ENCODE data around the gene FAM3A. TPM values are rescaled to one million over a fixed set of nuclear protein-coding genes. Genes with fewer than 3 reads are reported as not detected.
A peak's percentile ranks its signal among the peaks of the same experiment; 100 is the strongest.

Gene FAM3A
- total RNA-seq, 2 experiments from 2014 or later, result 42.3 to 45.4 TPM

DNA sequence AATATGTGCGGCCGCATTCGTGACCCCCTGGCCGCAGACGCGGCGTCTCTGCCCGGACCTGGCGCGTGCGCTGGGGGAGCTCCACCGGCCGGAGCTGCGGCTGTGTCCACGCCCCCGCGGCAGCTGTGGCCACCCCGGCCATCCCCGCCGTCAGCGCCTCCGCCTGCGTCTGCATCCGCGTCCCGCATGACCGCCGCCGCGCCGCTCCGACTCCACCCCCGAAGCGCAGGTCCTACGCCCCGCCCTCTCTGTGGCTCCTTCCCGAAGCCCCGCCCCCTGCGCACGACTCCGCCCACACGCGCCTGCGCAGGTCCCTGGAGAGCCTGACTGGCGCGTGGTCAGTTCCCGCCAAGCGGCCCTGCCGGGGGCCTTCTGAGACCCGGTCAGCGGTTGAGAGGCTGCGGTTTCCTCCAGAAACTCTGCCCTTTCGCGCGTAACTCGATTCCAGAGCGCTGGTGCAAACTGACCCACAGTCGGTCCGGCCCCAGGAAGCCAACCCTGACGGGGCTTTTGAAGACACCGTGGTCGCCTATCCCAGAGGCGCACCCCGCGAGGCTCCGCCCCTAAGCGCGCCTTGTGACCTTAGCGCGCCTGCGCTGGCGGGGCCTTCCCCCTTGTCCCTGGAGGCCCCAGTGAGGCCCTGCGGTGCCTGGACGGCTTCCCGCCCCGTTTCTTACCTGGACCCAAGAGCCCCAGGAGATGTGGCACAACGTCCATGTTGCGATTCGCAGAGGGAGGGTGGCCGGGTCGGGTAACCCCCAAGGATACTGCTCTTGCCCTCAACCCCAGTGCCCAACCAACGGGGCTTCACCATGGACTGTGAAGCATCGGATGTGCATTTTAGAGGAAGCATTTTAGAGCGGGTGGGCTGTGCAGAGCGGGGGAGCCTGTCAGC is 37.1 kb downstream of the FAM3A start, which contains the start of gene LAGE3:
Gene LAGE3 (minus strand): TSS at position 554 of the 895 bp plus-strand sequence. CDS start 366 bp downstream, at position 188.
- H3K27me3 Mint-ChIP-seq, result no peaks in the 10 kb centered on the region
- ATAC-seq (ENCODE audit: low read depth) (peak; percentile 94), DNase-seq (peak; percentile 98)
- H3K4me1 Mint-ChIP-seq, result peaks cover 13% of the 10 kb centered on the region
- peaks cover 4% of the 10 kb centered on the region for H3K36me3 Mint-ChIP-seq
- H3K27ac Mint-ChIP-seq, result peak within 1 kb of the TSS; percentile 94
- peak within 1 kb of the TSS; percentile 85 for H3K4me3 Mint-ChIP-seq
- POLR2A ChIA-PET, result interaction anchor here (1.0 to 3.9 kb wide), 5 partner anchors 8 to 81 kb away, joined by 3 to 15 read pairs (median 4); partner anchors contain the start of genes SLC10A3 and UBL4A
- no peaks in the 10 kb centered on the region for H3K9me3 Mint-ChIP-seq

DNA sequence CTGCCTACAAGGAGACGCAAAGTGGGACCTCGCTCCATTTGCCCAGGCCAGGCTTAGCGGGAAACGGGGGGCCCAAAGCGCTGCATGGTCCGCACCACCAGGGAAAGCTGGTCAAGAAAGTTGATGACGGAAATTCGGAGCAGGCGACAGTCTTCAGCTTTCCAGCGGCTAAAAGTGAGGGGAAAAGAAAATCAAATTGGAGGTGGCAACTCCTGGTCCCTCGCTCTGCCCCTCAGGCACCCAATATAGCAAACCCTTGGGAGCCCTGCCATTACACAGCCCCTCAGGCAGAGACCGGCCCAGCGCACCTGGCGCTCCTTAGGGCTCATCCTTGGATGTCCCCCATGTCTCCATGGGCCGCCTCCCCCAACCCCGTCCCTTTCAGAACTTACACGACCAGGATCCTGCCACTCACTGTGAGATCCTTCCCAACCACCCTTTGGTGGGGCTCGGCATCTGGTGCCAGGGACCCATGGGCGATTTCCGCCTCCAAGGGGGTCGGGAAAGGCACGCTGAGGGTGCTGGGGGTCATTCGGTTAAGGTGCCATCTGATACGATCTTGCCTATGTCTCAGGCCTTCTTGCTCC is 38.0 kb downstream of the FAM3A start:
- Mint-ChIP-seq H3K9me3 (no peaks in the 10 kb centered on the region), H3K36me3 (no peaks in the 10 kb centered on the region), H3K4me1 (peaks cover 8% of the 10 kb centered on the region), H3K27me3 (no peaks in the 10 kb centered on the region), H3K4me3 (peak overlapping the region; percentile 85), H3K27ac (peak overlapping the region; percentile 77)
- ATAC-seq (ENCODE audit: low read depth), result no peak
- POLR2A ChIA-PET, result interaction anchor here (1.0 to 3.9 kb wide), 5 partner anchors 9 to 80 kb away, joined by 3 to 15 read pairs (median 4); partner anchors contain the start of genes SLC10A3 and UBL4A
- DNase-seq, result no peak

DNA sequence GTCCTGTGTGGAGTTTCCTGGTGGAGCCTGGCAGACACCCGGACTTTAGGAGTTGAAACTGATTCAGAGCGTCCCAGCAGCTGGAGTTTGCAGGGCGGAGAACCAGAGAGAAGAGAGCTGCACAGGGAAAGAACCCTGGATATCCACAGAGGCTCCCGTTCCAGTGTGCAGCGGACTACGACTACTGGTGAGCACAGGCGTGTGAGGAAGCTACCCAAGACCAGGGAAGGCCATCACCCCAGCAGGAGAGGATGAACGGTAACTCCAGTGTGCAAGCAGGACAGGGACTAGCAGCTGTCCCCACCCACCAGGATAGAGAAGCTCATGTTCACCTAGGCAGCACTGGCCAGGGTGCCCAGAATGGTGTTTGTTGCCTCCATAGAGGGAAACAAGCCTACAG is 39.2 kb downstream of the FAM3A start:
- no peaks in the 10 kb centered on the region for H3K36me3 Mint-ChIP-seq
- DNase-seq (no peak), ATAC-seq (ENCODE audit: low read depth) (no peak)
- H3K4me3 Mint-ChIP-seq, result no peak overlapping the region
- H3K27ac Mint-ChIP-seq, result peak overlapping the region; percentile 48
- POLR2A ChIA-PET, result interaction anchor here (0.6 to 3.9 kb wide), 10 partner anchors 10 to 77 kb away, joined by 3 to 15 read pairs (median 3); partner anchors contain the start of genes SLC10A3 and UBL4A
- H3K4me1 Mint-ChIP-seq, result peaks cover 8% of the 10 kb centered on the region
- H3K9me3 Mint-ChIP-seq, result no peaks in the 10 kb centered on the region
- H3K27me3 Mint-ChIP-seq, result no peaks in the 10 kb centered on the region

DNA sequence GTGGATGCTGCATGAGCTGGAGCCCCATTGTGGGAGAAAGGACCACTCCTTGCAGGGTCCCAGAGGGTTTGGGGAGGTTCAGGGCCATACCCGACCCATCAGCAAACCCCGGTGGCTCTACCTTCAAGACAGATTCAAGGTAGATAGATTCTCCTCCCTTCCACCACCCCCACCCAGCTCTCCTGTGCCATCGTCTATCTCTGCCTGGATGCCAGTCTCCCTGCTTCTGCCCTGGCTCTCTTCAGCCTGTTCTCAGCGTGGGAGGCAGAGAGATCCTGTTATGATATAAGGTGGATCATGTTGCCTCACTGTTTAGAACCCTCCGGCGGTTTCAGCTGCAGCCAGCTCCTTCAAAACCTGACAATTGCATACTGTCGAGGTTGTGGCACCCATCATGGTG is 42.3 kb downstream of the FAM3A start:
- no peak overlapping the region for H3K27ac Mint-ChIP-seq
- DNase-seq (no peak), ATAC-seq (ENCODE audit: low read depth) (no peak)
- H3K4me1 Mint-ChIP-seq, result peaks cover 4% of the 10 kb centered on the region
- no peak overlapping the region for H3K4me3 Mint-ChIP-seq
- POLR2A ChIA-PET, result no interaction called here
- H3K27me3 Mint-ChIP-seq, result no peaks in the 10 kb centered on the region
- no peaks in the 10 kb centered on the region for H3K36me3 Mint-ChIP-seq
- H3K9me3 Mint-ChIP-seq, result no peaks in the 10 kb centered on the region

DNA sequence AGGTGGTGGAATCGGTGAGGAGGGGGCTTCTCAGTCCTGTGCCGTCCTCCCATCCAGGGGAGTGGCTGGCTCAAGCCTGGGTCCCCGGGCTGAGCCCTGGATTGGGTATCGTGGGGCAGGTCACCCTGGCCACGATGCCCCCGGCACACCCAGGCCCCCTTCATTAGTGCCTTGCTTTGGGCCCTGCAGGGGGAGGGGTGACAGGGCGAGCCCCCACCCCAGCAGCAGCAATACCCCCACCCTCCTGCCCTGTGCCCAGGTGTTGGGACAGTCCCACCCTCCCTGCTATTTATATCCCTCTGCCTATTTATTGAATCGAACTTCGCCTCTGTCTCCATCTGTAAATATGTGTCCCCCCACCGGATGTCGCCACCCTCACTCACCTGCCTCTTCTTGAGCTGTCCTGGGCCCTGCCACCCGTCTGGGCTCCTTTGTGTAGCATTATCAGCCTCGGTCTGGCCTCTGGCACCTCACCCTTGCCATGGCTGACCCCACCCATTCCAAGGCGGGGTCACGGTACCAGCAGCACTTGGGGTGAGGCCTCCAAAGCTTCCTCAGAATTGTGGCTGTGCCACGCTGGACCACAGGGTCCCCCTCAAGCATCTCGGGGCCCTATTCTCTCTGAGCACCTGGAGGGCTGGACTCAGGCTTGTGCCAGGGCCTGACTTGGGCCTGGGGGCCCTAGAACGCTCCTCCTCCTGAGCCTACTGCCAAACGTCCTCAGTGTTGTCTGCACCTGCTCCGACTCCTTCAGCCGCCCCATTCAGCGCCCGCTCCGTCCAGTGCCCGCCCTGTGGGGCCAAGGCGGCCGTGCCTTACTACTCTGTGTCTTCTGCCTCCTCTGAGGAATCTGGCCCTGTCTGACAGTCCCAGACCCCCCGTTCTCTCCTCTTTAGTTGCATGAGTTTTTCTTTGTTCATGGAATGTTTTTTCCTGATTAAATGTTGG is 43.1 kb downstream of the FAM3A start:
- no peaks in the 10 kb centered on the region for H3K36me3 Mint-ChIP-seq
- no peak overlapping the region for H3K27ac Mint-ChIP-seq
- H3K4me1 Mint-ChIP-seq, result peaks cover 4% of the 10 kb centered on the region
- no peak overlapping the region for H3K4me3 Mint-ChIP-seq
- no peaks in the 10 kb centered on the region for H3K27me3 Mint-ChIP-seq
- H3K9me3 Mint-ChIP-seq, result no peaks in the 10 kb centered on the region
- POLR2A ChIA-PET, result no interaction called here
- ATAC-seq (ENCODE audit: low read depth) (no peak), DNase-seq (no peak)

DNA sequence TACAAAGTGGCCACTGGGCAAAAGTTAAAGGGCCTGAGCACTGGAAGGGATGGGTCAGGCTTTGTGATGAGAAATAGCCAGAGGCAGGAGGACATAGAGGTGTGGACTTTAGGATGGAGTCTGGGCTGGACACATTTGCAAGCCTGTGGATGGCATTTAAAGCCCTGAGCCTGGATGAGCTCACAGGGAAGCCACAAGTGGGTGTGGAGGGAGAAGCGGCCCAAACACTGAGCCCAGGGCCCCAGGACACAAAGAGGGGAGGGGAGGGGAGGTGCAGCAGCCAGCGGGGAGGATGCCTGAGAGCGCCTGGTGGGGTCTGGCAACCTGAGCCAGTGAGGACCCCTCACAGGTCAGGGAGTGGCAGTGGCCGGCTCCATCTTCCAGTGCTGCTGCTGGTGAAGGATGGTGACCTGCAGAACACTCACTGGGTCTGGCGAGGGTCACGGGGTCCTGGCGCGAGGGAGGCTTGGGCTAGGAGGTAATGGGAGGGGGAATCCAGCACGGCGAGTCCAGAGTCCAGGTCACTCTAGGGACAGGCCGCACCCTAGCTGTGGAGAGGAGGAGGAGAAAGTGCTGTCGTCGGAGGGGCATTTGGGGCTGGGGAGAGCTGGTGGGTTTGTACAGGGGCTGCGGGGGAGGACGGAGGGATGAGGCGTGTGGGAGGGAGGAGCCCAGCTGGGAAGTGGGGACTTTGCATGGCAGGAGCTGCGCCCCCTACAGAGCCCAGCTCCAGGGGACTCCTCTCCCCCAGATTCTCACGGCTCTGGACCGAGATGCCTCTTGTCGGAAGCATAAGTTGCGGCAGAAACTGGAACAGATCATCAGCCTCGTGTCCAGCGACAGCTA is 44.0 kb downstream of the FAM3A start:
- POLR2A ChIA-PET, result no interaction called here
- peaks cover 3% of the 10 kb centered on the region for H3K4me1 Mint-ChIP-seq
- no peaks in the 10 kb centered on the region for H3K9me3 Mint-ChIP-seq
- H3K27me3 Mint-ChIP-seq, result no peaks in the 10 kb centered on the region
- no peak overlapping the region for H3K27ac Mint-ChIP-seq
- H3K36me3 Mint-ChIP-seq, result no peaks in the 10 kb centered on the region
- no peak overlapping the region for H3K4me3 Mint-ChIP-seq
- ATAC-seq (ENCODE audit: low read depth), result no peak
- no peak for DNase-seq

DNA sequence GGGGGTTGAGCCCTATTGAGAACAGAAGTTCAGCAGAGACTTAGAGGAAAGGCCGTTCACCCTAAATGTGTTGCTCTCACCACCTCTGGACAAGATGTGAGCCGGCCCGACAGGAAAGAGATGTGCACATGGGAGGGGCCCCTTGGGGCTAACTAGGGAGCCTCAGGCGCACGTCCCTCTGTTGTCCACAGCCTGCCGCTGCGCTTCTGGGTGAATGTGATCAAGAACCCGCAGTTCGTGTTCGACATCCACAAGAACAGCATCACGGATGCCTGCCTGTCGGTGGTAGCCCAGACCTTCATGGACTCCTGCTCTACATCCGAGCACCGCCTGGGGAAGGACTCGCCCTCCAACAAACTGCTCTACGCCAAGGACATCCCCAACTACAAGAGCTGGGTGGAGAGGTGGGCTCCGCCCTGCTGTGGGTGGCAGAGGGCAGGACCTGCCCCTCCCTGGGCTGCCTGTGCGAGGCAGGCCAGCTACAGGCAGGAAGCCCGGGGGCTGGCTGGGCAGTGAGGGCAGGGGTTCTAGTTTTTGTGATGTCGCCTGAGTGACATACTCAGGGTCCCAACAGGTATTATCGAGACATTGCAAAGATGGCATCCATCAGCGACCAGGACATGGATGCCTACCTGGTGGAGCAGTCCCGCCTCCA is 45.0 kb downstream of the FAM3A start:
- ATAC-seq (ENCODE audit: low read depth) (no peak), DNase-seq (no peak)
- H3K4me1 Mint-ChIP-seq, result no peaks in the 10 kb centered on the region
- no peak overlapping the region for H3K27ac Mint-ChIP-seq
- no peaks in the 10 kb centered on the region for H3K9me3 Mint-ChIP-seq
- POLR2A ChIA-PET, result no interaction called here
- H3K4me3 Mint-ChIP-seq, result no peak overlapping the region
- no peaks in the 10 kb centered on the region for H3K36me3 Mint-ChIP-seq
- H3K27me3 Mint-ChIP-seq, result no peaks in the 10 kb centered on the region

DNA sequence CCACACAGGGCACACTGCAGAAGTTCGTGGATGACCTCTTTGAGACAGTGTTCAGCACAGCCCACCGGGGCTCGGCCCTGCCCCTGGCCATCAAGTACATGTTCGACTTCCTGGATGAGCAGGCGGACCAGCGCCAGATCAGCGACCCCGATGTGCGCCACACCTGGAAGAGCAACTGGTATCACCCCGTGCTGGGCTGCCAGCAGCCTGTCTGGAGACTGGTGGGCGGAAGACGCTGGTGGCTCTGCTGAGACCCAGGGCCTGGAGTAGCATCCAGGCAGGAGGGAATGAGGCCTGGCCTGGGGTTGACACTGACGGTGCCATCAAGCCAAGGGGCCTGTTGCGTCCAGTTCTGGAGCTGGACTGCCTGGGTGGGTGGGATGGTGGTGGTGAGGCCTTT is 45.6 kb downstream of the FAM3A start:
- Mint-ChIP-seq H3K36me3 (no peaks in the 10 kb centered on the region), H3K9me3 (no peaks in the 10 kb centered on the region), H3K4me3 (no peak overlapping the region), H3K4me1 (no peaks in the 10 kb centered on the region), H3K27ac (no peak overlapping the region), H3K27me3 (no peaks in the 10 kb centered on the region)
- DNase-seq (no peak), ATAC-seq (ENCODE audit: low read depth) (no peak)
- POLR2A ChIA-PET, result no interaction called here

DNA sequence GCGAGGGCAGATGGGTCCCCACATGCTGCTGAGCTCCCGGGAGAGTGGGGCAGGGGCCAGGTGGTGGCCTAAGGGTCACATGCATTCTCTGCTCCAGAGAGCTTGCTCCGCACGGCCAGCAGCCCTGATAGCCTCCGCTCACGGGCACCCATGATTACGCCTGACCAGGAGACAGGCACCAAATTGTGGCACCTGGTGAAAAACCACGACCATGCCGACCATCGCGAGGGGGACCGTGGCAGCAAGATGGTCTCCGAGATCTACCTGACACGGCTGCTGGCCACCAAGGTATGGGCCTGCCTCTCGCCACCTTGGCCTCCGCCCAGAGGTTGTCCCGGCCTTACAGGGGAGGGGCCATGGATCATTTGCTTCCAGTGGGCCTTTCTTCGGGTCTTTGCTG is 46.2 kb downstream of the FAM3A start:
- POLR2A ChIA-PET, result no interaction called here
- no peak for DNase-seq
- no peak overlapping the region for H3K27ac Mint-ChIP-seq
- no peaks in the 10 kb centered on the region for H3K27me3 Mint-ChIP-seq
- H3K4me1 Mint-ChIP-seq, result no peaks in the 10 kb centered on the region
- no peak overlapping the region for H3K4me3 Mint-ChIP-seq
- H3K9me3 Mint-ChIP-seq, result no peaks in the 10 kb centered on the region
- no peak for ATAC-seq (ENCODE audit: low read depth)
- no peaks in the 10 kb centered on the region for H3K36me3 Mint-ChIP-seq

DNA sequence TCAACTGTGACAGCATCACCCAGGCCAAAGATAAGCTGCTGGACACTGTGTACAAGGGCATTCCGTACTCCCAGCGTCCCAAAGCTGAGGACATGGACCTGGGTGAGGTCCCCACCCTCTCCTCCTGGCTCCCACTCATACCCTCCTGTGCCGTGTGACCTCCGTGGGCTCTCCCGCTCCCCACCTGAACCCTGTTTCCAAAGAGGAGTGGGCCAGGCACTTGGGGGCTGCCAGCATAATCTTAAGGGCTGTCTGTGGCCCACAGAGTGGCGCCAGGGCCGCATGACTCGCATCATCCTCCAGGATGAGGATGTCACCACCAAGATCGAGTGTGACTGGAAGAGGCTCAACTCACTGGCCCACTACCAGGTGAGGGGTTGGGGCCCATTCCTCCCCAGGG is 46.9 kb downstream of the FAM3A start:
- no peak overlapping the region for H3K27ac Mint-ChIP-seq
- no peaks in the 10 kb centered on the region for H3K27me3 Mint-ChIP-seq
- no peak overlapping the region for H3K4me3 Mint-ChIP-seq
- POLR2A ChIA-PET, result no interaction called here
- no peak for DNase-seq
- no peaks in the 10 kb centered on the region for H3K4me1 Mint-ChIP-seq
- no peaks in the 10 kb centered on the region for H3K9me3 Mint-ChIP-seq
- no peaks in the 10 kb centered on the region for H3K36me3 Mint-ChIP-seq
- no peak for ATAC-seq (ENCODE audit: low read depth)

DNA sequence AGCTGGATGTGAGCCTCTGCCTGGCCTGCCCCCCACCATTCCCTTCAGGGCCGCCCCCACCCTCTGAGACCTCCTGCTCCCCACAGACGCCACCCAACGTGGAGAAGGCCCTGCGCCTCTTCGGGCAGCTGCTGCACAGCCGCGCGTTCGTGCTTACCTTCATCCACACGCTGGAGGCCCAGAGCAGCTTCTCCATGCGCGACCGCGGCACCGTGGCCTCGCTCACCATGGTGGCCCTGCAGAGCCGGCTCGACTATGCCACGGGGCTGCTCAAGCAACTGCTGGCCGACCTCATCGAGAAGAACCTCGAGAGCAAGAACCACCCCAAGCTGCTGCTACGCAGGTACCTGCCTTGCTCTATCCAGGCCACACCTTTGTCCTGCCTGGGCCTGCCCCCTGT is 47.8 kb downstream of the FAM3A start:
- Mint-ChIP-seq H3K4me1 (no peaks in the 10 kb centered on the region), H3K27me3 (no peaks in the 10 kb centered on the region), H3K36me3 (no peaks in the 10 kb centered on the region), H3K9me3 (no peaks in the 10 kb centered on the region), H3K27ac (no peak overlapping the region), H3K4me3 (no peak overlapping the region)
- DNase-seq (no peak), ATAC-seq (ENCODE audit: low read depth) (no peak)
- POLR2A ChIA-PET, result no interaction called here

DNA sequence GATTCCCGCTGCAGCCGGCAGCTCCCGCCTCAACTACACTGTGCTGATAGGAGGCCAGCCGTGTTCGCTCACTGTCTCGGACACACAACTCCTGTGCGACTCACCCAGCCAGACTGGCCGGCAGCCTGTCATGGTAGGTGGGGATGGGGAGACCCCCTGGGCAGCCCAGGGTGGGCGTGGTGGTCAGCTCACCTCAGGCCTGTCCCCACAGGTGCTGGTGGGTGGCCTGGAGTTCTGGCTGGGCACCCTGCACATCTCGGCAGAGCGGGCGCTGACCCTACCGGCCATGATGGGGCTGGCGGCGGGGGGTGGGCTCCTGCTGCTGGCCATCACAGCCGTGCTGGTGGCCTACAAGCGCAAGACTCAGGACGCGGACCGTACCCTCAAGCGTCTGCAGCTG is 48.5 kb downstream of the FAM3A start:
- POLR2A ChIA-PET, result no interaction called here
- no peaks in the 10 kb centered on the region for H3K4me1 Mint-ChIP-seq

More for the DNA sequence above, 48.5 kb downstream of the FAM3A start:
- no peak overlapping the region for H3K4me3 Mint-ChIP-seq
- H3K27me3 Mint-ChIP-seq, result no peaks in the 10 kb centered on the region
- no peaks in the 10 kb centered on the region for H3K9me3 Mint-ChIP-seq
- no peak overlapping the region for H3K27ac Mint-ChIP-seq
- DNase-seq (no peak), ATAC-seq (ENCODE audit: low read depth) (no peak)
- H3K36me3 Mint-ChIP-seq, result no peaks in the 10 kb centered on the region
